ENCODE data around the gene SLCO3A1. TPM values are rescaled to one million over a fixed set of nuclear protein-coding genes. Genes with fewer than 3 reads are reported as not detected.

The SLCO3A1 gene
- total and polyA plus RNA-seq, 4 donors: 1.6 to 3.6 (median 2.4) TPM

DNA sequence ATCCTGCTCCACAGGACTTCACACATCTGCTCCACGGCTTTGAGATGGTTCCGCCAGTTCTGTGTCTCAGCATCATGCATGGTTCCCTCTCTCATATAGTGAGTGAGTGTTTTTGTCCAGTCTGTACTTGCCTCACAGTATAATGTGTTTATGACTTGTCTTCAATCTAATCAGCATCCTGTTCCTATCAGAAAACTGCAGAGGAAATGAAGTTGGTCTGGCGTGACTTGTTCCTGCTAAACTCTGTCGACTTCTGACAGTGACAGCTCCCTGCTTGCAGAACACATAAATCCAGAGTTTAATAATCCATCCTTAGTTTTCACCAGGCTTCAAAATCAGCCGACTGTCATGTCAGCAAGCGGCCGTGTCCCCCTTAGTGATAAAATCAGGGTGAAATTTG lies 222.3 kb downstream of the SLCO3A1 start:
- H3K9ac ChIP-seq (ENCODE audit: low read depth in 1 of 2, low read length in 2 of 2): no peak overlapping the region
- no peak for DNase-seq (ENCODE audit: low spot score)
- H3K9me3 ChIP-seq (ENCODE audit: control insufficient read depth in 4 of 4, low read length in 3 of 4): no peaks in the 10 kb centered on the region
- H3K27me3 ChIP-seq (ENCODE audit: control insufficient read depth in 4 of 4, insufficient read depth in 4 of 4, low read length in 3 of 4): no peaks in the 10 kb centered on the region
- no peaks in the 10 kb centered on the region for H3K36me3 ChIP-seq (ENCODE audit: control insufficient read depth in 4 of 4, insufficient read depth in 3 of 4, low read depth in 1 of 4, low read length in 3 of 4)
- H3K4me3 ChIP-seq (ENCODE audit: low read depth in 1 of 3, low read length in 3 of 3): no peak overlapping the region
- H3K27ac ChIP-seq (ENCODE audit: low read depth in 1 of 2, low read length in 2 of 2): peak overlapping the region in 1 of 2 donors; percentile 0
- TF ChIP-seq NR2F2 (IDR thresholded peaks at IDR 0.05): no peak
- no peak for TF ChIP-seq GABPA (IDR thresholded peaks at IDR 0.05 in 1 of 2, conservative IDR thresholded peaks at IDR 0.05 in 1 of 2)
- TF ChIP-seq FOXA2 (IDR thresholded peaks at IDR 0.05): no peak
- no peak for TF ChIP-seq RAD21 (IDR thresholded peaks at IDR 0.05)
- TF ChIP-seq, protein P1, sequence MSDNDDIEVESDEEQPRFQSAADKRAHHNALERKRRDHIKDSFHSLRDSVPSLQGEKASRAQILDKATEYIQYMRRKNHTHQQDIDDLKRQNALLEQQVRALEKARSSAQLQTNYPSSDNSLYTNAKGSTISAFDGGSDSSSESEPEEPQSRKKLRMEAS (IDR thresholded peaks at IDR 0.05): no peak
- no peak for TF ChIP-seq HNF4A (conservative IDR thresholded peaks at IDR 0.05)
- TF ChIP-seq SP1 (IDR thresholded peaks at IDR 0.05): no peak
- TF ChIP-seq JUND (IDR thresholded peaks at IDR 0.05): no peak
- TF ChIP-seq HNF4G (IDR thresholded peaks at IDR 0.05): no peak
- TF ChIP-seq, protein P2, sequence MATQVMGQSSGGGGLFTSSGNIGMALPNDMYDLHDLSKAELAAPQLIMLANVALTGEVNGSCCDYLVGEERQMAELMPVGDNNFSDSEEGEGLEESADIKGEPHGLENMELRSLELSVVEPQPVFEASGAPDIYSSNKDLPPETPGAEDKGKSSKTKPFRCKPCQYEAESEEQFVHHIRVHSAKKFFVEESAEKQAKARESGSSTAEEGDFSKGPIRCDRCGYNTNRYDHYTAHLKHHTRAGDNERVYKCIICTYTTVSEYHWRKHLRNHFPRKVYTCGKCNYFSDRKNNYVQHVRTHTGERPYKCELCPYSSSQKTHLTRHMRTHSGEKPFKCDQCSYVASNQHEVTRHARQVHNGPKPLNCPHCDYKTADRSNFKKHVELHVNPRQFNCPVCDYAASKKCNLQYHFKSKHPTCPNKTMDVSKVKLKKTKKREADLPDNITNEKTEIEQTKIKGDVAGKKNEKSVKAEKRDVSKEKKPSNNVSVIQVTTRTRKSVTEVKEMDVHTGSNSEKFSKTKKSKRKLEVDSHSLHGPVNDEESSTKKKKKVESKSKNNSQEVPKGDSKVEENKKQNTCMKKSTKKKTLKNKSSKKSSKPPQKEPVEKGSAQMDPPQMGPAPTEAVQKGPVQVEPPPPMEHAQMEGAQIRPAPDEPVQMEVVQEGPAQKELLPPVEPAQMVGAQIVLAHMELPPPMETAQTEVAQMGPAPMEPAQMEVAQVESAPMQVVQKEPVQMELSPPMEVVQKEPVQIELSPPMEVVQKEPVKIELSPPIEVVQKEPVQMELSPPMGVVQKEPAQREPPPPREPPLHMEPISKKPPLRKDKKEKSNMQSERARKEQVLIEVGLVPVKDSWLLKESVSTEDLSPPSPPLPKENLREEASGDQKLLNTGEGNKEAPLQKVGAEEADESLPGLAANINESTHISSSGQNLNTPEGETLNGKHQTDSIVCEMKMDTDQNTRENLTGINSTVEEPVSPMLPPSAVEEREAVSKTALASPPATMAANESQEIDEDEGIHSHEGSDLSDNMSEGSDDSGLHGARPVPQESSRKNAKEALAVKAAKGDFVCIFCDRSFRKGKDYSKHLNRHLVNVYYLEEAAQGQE (IDR thresholded peaks at IDR 0.05): no peak
- TF ChIP-seq, protein P3, sequence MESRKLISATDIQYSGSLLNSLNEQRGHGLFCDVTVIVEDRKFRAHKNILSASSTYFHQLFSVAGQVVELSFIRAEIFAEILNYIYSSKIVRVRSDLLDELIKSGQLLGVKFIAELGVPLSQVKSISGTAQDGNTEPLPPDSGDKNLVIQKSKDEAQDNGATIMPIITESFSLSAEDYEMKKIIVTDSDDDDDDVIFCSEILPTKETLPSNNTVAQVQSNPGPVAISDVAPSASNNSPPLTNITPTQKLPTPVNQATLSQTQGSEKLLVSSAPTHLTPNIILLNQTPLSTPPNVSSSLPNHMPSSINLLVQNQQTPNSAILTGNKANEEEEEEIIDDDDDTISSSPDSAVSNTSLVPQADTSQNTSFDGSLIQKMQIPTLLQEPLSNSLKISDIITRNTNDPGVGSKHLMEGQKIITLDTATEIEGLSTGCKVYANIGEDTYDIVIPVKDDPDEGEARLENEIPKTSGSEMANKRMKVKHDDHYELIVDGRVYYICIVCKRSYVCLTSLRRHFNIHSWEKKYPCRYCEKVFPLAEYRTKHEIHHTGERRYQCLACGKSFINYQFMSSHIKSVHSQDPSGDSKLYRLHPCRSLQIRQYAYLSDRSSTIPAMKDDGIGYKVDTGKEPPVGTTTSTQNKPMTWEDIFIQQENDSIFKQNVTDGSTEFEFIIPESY (IDR thresholded peaks at IDR 0.05): no peak
- TF ChIP-seq, protein P4, sequence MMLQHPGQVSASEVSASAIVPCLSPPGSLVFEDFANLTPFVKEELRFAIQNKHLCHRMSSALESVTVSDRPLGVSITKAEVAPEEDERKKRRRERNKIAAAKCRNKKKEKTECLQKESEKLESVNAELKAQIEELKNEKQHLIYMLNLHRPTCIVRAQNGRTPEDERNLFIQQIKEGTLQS (IDR thresholded peaks at IDR 0.05): no peak
- TF ChIP-seq, protein P5, sequence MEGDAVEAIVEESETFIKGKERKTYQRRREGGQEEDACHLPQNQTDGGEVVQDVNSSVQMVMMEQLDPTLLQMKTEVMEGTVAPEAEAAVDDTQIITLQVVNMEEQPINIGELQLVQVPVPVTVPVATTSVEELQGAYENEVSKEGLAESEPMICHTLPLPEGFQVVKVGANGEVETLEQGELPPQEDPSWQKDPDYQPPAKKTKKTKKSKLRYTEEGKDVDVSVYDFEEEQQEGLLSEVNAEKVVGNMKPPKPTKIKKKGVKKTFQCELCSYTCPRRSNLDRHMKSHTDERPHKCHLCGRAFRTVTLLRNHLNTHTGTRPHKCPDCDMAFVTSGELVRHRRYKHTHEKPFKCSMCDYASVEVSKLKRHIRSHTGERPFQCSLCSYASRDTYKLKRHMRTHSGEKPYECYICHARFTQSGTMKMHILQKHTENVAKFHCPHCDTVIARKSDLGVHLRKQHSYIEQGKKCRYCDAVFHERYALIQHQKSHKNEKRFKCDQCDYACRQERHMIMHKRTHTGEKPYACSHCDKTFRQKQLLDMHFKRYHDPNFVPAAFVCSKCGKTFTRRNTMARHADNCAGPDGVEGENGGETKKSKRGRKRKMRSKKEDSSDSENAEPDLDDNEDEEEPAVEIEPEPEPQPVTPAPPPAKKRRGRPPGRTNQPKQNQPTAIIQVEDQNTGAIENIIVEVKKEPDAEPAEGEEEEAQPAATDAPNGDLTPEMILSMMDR (IDR thresholded peaks at IDR 0.05; ENCODE audit: low read depth, low read length, missing input control): no peak
- TF ChIP-seq TAF1 (conservative IDR thresholded peaks at IDR 0.05): no peak
- TF ChIP-seq YY1 (IDR thresholded peaks at IDR 0.05): no peak
- TF ChIP-seq EGR1 (IDR thresholded peaks at IDR 0.05; ENCODE audit: low read depth in 2 of 2): no peak
- TF ChIP-seq RXRA (IDR thresholded peaks at IDR 0.05): no peak
- H3K4me1 ChIP-seq (ENCODE audit: control insufficient read depth in 4 of 4, insufficient read depth in 4 of 4, low read length in 3 of 4): peaks cover 0 to 8% (median 0%) of the 10 kb centered on the region in 4 donors
- WGBS: 65% methylated on average over 7 of the region's 7 CpGs
